Measurements from ENCODE around the gene HOXB3.
A peak's percentile ranks its signal among the peaks of the same experiment; 100 is the strongest.

HOXB3 gene

DNA sequence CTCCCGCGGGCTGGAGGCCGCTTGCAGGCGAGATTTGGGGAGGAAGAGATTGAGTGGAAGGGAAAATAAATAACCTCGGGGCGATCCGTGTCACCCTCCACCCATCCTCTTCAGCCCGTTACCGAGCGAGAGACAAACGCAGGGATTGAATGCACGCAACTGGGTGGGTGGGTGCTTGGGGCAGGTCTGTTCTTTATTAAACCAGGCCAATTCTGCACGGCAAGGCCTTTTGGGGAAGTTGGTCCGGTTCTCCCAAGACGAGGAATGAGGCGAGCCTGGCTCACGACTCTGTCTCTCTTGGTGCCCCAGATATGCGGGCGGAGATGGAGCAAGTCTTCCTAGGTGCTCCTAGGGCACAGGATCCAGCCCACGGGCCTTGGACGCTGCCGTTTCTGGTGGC lies 21.2 kb upstream of the HOXB3 start:
- Histone ChIP-seq H3K9me3 (ENCODE audit: control insufficient read depth, insufficient read depth, low read depth, low read length) (no peaks in the 10 kb centered on the region), H3K27ac (ENCODE audit: extremely low read depth, low read depth, low read length) (peak overlapping the region; percentile 94), H3K4me1 (ENCODE audit: control insufficient read depth, insufficient read depth, low read length) (peaks cover 34% of the 10 kb centered on the region), H3K4me3 (ENCODE audit: low read depth, low read length) (peak overlapping the region; percentile 72), H3K36me3 (ENCODE audit: control insufficient read depth in 2 of 2, insufficient read depth in 1 of 2, low read length in 2 of 2) (peaks cover 7 to 15% of the 10 kb centered on the region in 2 experiments)
- CTCF ChIA-PET = no interaction called here
- TF ChIP-seq GLIS1 (tag by site-specific recombination; IDR thresholded peaks at IDR 0.05) (no peak), SP2 (tag by site-specific recombination; IDR thresholded peaks at IDR 0.05) (peak; percentile 12; the same call in 1 of the 2 replicates), ZNF366 (tag by site-specific recombination; conservative IDR thresholded peaks at IDR 0.05) (0 out of 2 replicates have a peak, but pooled peaks have one; percentile 7)
- POLR2A ChIA-PET = no interaction called here

DNA sequence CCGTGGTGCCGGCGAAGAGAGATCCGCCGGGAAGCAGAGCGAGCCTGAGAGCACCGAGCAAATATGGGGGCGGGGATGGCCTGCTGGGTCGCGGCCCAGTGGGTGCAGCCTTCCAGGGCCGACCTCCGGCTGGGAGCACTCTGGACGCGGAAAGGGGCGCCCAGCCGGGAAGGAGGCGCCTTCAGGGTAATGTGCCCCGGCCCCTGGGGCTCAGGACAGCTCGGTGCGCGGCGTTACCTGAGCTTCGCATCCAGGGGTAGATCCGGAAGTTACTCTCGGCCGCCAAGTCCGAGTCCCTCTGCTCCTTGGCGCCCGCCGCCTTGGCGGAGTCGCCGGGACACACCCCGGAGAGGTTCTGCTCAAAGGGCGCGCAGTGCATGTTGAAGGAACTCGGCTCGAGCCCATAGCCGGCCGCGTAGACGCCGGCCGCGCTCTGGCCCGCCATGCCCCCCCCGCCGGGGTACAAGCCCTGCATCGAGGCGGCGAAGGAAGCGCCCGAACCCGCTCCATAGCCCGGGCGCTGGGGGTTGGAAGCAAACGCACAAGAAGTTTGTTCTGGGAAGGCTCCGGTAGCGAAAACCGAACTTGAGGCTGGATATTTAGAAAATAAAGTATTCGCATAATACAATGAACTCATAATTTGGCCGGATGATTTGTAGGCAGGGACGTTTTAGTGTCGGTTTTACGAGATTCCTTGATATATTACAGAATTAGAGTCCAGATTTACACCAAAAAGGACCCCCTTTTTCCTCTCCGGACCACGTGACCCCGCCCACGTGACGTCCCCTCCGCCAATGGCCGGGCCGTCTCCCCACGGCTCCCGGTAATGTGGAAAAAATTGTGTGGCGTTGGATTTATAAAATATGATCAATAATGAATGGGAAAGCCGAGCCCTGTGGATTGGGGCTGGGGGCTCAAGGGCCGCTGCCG lies 20.5 kb upstream of the HOXB3 start, which contains the start of gene HOXB7:
HOXB7 (minus strand) TSS at position 736 of the 930 bp plus-strand sequence; CDS start at position 637, 99 bp downstream.
- Histone ChIP-seq H3K4me3 (ENCODE audit: low read depth, low read length) (peak within 1 kb of the TSS; percentile 72), H3K4me1 (ENCODE audit: control insufficient read depth, insufficient read depth, low read length) (peaks cover 32% of the 10 kb centered on the region), H3K27ac (ENCODE audit: extremely low read depth, low read depth, low read length) (peak within 1 kb of the TSS; percentile 94), H3K36me3 (ENCODE audit: control insufficient read depth in 2 of 2, insufficient read depth in 1 of 2, low read length in 2 of 2) (peaks cover 7 to 15% of the 10 kb centered on the region in 2 experiments), H3K9me3 (ENCODE audit: control insufficient read depth, insufficient read depth, low read depth, low read length) (no peaks in the 10 kb centered on the region)
- POLR2A ChIA-PET = interaction anchor here (0.6 to 2.4 kb wide), 11 partner anchors 8 to 779 kb away, joined by 3 to 15 read pairs (median 4); partner anchors contain the start of genes HOXB9, LRRC46 and MRPL10
- CTCF ChIA-PET = interaction anchor here (0.6 to 2.4 kb wide), 11 partner anchors 8 to 923 kb away, joined by 3 to 12 read pairs (median 4); partner anchors contain the start of gene SCRN2
- no peak for TF ChIP-seq ZNF610 (tag by site-specific recombination; IDR thresholded peaks at IDR 0.05; ENCODE audit: borderline replicate concordance)
- no peak for TF ChIP-seq ZNF544 (tag by site-specific recombination; IDR thresholded peaks at IDR 0.05)
- no peak for TF ChIP-seq OVOL3 (tag by site-specific recombination; IDR thresholded peaks at IDR 0.05)
- TF ChIP-seq MEIS1 (CRISPR knock-in tag; IDR thresholded peaks at IDR 0.05; ENCODE audit: borderline replicate concordance) = no peak
- no peak for TF ChIP-seq ZNF426 (tag by site-specific recombination; IDR thresholded peaks at IDR 0.05)
- TF ChIP-seq IKZF3 (tag by site-specific recombination; IDR thresholded peaks at IDR 0.05) = peak; percentile 79
- TF ChIP-seq ZNF701 (tag by site-specific recombination; IDR thresholded peaks at IDR 0.05) = no peak
- no peak for TF ChIP-seq ZNF155 (tag by site-specific recombination; IDR thresholded peaks at IDR 0.05)
- TF ChIP-seq, protein P1, sequence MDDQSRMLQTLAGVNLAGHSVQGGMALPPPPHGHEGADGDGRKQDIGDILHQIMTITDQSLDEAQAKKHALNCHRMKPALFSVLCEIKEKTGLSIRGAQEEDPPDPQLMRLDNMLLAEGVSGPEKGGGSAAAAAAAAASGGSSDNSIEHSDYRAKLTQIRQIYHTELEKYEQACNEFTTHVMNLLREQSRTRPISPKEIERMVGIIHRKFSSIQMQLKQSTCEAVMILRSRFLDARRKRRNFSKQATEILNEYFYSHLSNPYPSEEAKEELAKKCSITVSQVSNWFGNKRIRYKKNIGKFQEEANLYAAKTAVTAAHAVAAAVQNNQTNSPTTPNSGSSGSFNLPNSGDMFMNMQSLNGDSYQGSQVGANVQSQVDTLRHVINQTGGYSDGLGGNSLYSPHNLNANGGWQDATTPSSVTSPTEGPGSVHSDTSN (CRISPR knock-in tag; IDR thresholded peaks at IDR 0.05) = 0 out of 2 replicates have a peak, but pooled peaks have one; percentile 53
- no peak for TF ChIP-seq ZNF777 (tag by site-specific recombination; IDR thresholded peaks at IDR 0.05; ENCODE audit: borderline replicate concordance)
- TF ChIP-seq REPIN1 (tag by site-specific recombination; IDR thresholded peaks at IDR 0.05; ENCODE audit: low read depth) = no peak
- TF ChIP-seq, protein P2, sequence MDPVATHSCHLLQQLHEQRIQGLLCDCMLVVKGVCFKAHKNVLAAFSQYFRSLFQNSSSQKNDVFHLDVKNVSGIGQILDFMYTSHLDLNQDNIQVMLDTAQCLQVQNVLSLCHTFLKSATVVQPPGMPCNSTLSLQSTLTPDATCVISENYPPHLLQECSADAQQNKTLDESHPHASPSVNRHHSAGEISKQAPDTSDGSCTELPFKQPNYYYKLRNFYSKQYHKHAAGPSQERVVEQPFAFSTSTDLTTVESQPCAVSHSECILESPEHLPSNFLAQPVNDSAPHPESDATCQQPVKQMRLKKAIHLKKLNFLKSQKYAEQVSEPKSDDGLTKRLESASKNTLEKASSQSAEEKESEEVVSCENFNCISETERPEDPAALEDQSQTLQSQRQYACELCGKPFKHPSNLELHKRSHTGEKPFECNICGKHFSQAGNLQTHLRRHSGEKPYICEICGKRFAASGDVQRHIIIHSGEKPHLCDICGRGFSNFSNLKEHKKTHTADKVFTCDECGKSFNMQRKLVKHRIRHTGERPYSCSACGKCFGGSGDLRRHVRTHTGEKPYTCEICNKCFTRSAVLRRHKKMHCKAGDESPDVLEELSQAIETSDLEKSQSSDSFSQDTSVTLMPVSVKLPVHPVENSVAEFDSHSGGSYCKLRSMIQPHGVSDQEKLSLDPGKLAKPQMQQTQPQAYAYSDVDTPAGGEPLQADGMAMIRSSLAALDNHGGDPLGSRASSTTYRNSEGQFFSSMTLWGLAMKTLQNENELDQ (tag by site-specific recombination; IDR thresholded peaks at IDR 0.05; ENCODE audit: low read depth) = no peak
- no peak for TF ChIP-seq ZNF174 (tag by site-specific recombination; IDR thresholded peaks at IDR 0.05)
- TF ChIP-seq ZNF776 (tag by site-specific recombination; IDR thresholded peaks at IDR 0.05; ENCODE audit: borderline replicate concordance) = no peak
- TF ChIP-seq ZNF10 (tag by site-specific recombination; IDR thresholded peaks at IDR 0.05) = peak; percentile 28; the same call in 1 of the 2 replicates
- TF ChIP-seq ZNF274 (IDR thresholded peaks at IDR 0.05; ENCODE audit: low read length) = no peak
- no peak for TF ChIP-seq ZNF274 (tag by site-specific recombination; IDR thresholded peaks at IDR 0.05; ENCODE audit: borderline replicate concordance)
- TF ChIP-seq, protein P3, sequence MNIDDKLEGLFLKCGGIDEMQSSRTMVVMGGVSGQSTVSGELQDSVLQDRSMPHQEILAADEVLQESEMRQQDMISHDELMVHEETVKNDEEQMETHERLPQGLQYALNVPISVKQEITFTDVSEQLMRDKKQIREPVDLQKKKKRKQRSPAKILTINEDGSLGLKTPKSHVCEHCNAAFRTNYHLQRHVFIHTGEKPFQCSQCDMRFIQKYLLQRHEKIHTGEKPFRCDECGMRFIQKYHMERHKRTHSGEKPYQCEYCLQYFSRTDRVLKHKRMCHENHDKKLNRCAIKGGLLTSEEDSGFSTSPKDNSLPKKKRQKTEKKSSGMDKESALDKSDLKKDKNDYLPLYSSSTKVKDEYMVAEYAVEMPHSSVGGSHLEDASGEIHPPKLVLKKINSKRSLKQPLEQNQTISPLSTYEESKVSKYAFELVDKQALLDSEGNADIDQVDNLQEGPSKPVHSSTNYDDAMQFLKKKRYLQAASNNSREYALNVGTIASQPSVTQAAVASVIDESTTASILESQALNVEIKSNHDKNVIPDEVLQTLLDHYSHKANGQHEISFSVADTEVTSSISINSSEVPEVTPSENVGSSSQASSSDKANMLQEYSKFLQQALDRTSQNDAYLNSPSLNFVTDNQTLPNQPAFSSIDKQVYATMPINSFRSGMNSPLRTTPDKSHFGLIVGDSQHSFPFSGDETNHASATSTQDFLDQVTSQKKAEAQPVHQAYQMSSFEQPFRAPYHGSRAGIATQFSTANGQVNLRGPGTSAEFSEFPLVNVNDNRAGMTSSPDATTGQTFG (tag by site-specific recombination; IDR thresholded peaks at IDR 0.05; ENCODE audit: borderline replicate concordance) = no peak
- TF ChIP-seq ZNF510 (tag by site-specific recombination; IDR thresholded peaks at IDR 0.05; ENCODE audit: insufficient replicate concordance) = no peak
- TF ChIP-seq ZNF24 (tag by site-specific recombination; IDR thresholded peaks at IDR 0.05) = no peak
- TF ChIP-seq, protein P4, sequence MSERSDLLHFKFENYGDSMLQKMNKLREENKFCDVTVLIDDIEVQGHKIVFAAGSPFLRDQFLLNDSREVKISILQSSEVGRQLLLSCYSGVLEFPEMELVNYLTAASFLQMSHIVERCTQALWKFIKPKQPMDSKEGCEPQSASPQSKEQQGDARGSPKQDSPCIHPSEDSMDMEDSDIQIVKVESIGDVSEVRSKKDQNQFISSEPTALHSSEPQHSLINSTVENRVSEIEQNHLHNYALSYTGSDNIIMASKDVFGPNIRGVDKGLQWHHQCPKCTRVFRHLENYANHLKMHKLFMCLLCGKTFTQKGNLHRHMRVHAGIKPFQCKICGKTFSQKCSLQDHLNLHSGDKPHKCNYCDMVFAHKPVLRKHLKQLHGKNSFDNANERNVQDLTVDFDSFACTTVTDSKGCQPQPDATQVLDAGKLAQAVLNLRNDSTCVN (tag by site-specific recombination; optimal IDR thresholded peaks at IDR 0.05) = peak; percentile 85
- TF ChIP-seq ZNF350 (tag by site-specific recombination; IDR thresholded peaks at IDR 0.05) = no peak
- TF ChIP-seq RBAK (tag by site-specific recombination; IDR thresholded peaks at IDR 0.05) = no peak
- TF ChIP-seq ZNF433 (tag by site-specific recombination; IDR thresholded peaks at IDR 0.05; ENCODE audit: low read depth) = no peak

Data from HEK293 (cell line).